ENCODE measurements around the gene ERVK3-1. TPM values are rescaled to one million over a fixed set of nuclear protein-coding genes. Genes with fewer than 3 reads are reported as not detected.

The ERVK3-1 gene
- total and polyA plus RNA-seq, 2 experiments from 2014 or later = 62.8 to 92.4 TPM

DNA sequence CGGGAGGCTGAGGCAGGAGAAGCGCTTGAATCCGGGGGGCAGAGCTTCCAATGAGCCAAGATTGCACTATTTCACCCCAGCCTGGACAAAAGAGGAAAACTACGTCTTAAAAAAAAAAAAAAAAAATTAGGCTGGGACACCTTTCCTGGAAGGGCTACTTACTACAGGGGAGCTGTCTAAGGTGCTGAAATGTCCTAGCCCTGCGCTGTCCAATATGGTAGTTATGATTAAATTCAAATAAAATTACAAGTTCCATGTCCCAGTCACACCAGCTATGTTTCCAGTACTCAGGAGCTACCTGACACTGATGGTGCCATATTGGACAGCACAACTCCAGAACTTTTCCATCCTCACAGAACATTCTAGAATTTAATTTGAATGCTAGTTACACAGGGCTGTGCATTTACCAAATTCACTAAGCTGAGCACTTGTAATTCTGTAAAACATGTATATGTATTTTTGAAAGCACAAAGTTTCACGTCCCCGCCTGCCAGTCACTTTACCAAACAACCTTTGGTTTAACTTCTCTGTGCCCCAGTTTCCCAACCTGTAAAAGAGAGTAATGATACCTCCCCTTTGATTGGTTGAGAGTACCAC is 12.4 kb downstream of the ERVK3-1 start:
- TF ChIP-seq, protein P1, sequence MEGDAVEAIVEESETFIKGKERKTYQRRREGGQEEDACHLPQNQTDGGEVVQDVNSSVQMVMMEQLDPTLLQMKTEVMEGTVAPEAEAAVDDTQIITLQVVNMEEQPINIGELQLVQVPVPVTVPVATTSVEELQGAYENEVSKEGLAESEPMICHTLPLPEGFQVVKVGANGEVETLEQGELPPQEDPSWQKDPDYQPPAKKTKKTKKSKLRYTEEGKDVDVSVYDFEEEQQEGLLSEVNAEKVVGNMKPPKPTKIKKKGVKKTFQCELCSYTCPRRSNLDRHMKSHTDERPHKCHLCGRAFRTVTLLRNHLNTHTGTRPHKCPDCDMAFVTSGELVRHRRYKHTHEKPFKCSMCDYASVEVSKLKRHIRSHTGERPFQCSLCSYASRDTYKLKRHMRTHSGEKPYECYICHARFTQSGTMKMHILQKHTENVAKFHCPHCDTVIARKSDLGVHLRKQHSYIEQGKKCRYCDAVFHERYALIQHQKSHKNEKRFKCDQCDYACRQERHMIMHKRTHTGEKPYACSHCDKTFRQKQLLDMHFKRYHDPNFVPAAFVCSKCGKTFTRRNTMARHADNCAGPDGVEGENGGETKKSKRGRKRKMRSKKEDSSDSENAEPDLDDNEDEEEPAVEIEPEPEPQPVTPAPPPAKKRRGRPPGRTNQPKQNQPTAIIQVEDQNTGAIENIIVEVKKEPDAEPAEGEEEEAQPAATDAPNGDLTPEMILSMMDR (IDR thresholded peaks at IDR 0.05; ENCODE audit: low read depth, low read length) = no peak
- Histone ChIP-seq H3K27me3 (no peaks in the 10 kb centered on the region), H3K4me1 (ENCODE audit: low read depth) (no peaks in the 10 kb centered on the region), H3K27ac (no peak overlapping the region), H3K4me3 (no peak overlapping the region), H3K36me3 (peaks cover 15% of the 10 kb centered on the region), H3K9me3 (ENCODE audit: low read depth) (no peaks in the 10 kb centered on the region)
- DNase-seq (ENCODE audit: low read depth in 1 of 2, low spot score in 1 of 2) = peak; percentile 64 to 80

DNA sequence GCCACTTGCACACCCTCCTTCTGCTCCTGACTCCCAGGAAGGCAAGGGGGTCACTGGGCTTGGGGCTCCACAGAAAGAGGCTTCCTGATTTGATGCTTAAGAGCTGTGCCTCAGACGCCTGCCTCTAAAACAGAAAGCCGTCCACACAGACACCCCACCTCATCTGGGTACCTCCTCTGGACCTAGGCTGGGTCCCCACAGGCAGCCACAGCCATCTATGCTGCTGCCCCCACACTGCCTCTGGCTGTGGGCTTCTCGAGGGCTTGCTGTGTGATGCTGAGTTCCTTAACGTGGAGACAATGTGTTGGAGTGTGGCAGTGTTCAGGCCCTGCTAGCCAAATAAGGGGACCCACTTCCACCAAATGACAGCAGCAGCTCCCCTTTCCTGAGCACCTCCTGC is 13.1 kb downstream of the ERVK3-1 start:
- H3K36me3 ChIP-seq = peaks cover 8% of the 10 kb centered on the region
- TF ChIP-seq, protein P1 (IDR thresholded peaks at IDR 0.05; ENCODE audit: low read depth, low read length) = no peak

DNA sequence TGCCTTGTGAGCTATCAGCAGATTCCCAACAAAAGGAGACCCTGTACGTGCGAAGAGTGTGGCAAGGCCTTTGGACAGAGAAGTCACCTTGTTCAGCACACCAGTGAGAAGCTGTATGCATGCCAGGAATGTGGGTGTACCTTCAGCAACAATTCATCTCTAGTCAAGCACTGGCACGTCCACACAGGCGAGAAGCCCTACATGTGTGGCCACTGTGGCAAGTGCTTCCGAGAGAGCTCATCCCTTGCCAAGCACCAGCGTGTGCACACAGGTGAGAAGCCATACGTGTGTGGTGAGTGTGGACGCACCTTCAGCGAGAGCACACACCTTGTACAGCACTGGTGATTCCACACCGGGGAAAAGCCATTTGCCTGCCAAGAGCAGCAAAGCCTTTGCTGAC is 14.1 kb downstream of the ERVK3-1 start:
- TF ChIP-seq, protein P1 (IDR thresholded peaks at IDR 0.05; ENCODE audit: low read depth, low read length) = no peak
- no peaks in the 10 kb centered on the region for H3K36me3 ChIP-seq
- H3K4me1 ChIP-seq (ENCODE audit: low read depth) = no peaks in the 10 kb centered on the region
- H3K27me3 ChIP-seq = no peaks in the 10 kb centered on the region
- no peak overlapping the region for H3K27ac ChIP-seq
- DNase-seq (ENCODE audit: low read depth in 1 of 2, low spot score in 1 of 2) = no peak
- H3K9me3 ChIP-seq (ENCODE audit: low read depth) = no peaks in the 10 kb centered on the region
- H3K4me3 ChIP-seq = no peak overlapping the region

More for the DNA sequence above, 13.1 kb downstream of the ERVK3-1 start:
- Histone ChIP-seq H3K4me1 (ENCODE audit: low read depth) (no peaks in the 10 kb centered on the region), H3K9me3 (ENCODE audit: low read depth) (no peaks in the 10 kb centered on the region), H3K27ac (no peak overlapping the region), H3K4me3 (no peak overlapping the region), H3K27me3 (no peaks in the 10 kb centered on the region)
- DNase-seq (ENCODE audit: low read depth in 1 of 2, low spot score in 1 of 2) = no peak

DNA sequence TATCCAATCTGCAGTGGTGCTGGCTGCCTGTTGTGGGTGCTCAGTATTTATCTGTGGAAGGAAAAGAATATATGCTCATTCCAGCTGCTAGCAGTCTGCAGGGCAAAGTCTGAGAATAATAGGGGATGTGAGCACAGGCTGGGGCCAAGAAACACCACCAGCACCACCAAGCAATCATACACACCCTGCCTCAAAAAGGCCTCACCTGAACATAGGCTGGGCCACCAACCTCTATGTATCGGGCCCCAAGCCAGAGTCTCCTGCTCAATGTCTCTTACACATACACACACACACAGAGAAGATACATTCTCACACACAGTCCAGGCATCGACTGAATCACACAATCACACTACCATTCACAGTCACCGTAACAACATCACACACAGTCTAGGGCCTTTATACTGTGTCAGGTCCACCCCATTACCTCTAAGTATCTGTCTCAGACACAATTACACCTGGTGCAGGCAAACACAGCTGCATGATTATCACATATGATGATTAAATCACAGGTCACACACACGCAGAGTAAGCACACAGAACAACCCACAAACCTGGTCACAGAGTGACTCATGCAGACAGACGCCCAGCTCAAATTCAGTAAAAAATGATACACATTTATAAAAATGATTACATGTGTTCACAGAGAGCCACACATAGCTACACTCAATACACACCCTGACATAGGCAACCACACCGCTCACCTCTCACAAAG is 20.3 kb downstream of the ERVK3-1 start:
- Histone ChIP-seq H3K27me3 (no peaks in the 10 kb centered on the region), H3K4me3 (peak overlapping the region; percentile 61), H3K4me1 (ENCODE audit: low read depth) (no peaks in the 10 kb centered on the region), H3K27ac (no peak overlapping the region), H3K36me3 (no peaks in the 10 kb centered on the region), H3K9me3 (ENCODE audit: low read depth) (no peaks in the 10 kb centered on the region)
- no peak for DNase-seq (ENCODE audit: low read depth in 1 of 2, low spot score in 1 of 2)
- TF ChIP-seq, protein P1 (IDR thresholded peaks at IDR 0.05; ENCODE audit: low read depth, low read length) = no peak

DNA sequence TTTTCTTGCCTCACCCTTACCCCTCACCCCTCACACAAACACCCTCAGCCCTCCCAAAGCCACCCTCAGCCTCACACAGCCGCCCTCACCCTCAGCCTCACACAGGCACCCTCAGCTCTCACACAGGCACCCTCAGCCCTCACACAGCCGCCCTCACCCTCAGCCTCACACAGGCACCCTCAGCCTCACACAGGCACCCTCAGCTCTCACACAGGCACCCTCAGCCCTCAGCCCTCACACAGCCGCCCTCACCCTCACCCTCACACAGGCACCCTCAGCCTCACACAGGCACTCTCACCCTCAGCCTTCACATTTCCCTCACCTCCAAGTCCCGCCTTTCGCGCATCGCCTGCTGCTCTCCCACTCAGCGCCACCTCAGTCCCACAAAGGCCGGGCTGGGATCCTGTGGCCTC is 21.3 kb downstream of the ERVK3-1 start:
- TF ChIP-seq, protein P1 (IDR thresholded peaks at IDR 0.05; ENCODE audit: low read depth, low read length) = no peak
- Histone ChIP-seq H3K27ac (no peak overlapping the region), H3K4me1 (ENCODE audit: low read depth) (no peaks in the 10 kb centered on the region), H3K27me3 (no peaks in the 10 kb centered on the region), H3K9me3 (ENCODE audit: low read depth) (no peaks in the 10 kb centered on the region), H3K36me3 (no peaks in the 10 kb centered on the region), H3K4me3 (peak overlapping the region; percentile 61)
- DNase-seq (ENCODE audit: low read depth in 1 of 2, low spot score in 1 of 2) = no peak
